DMS 273 treated with DMSO at 0.1 percent for 48 hours (cell line): ENCODE results near the gene IRF7.

Source experiments
- DNase-seq: peaks from one replicate; lab custom pipeline; 2025; lab: John Stamatoyannopoulos, UW

IRF7 gene

GRCh38 chr11:640021-640706 is 24.4 kb upstream of the IRF7 start:
- no peak for DNase-seq

DNA sequence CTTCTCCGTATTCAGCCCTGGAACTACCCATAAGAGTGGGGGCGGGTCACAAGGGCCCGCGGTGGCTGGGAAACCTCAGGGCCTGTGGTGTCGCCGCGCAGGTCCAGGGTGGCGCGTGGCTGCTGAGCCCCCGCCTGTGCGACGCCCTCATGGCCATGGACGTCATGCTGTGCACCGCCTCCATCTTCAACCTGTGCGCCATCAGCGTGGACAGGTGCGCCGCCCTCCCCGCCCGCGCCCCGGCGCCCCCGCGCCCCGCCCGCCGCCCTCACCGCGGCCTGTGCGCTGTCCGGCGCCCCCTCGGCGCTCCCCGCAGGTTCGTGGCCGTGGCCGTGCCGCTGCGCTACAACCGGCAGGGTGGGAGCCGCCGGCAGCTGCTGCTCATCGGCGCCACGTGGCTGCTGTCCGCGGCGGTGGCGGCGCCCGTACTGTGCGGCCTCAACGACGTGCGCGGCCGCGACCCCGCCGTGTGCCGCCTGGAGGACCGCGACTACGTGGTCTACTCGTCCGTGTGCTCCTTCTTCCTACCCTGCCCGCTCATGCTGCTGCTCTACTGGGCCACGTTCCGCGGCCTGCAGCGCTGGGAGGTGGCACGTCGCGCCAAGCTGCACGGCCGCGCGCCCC is 23.7 kb upstream of the IRF7 start:
- no peak for DNase-seq

GRCh38 chr11:638631-639331 is 23.0 kb upstream of the IRF7 start:
- no peak for DNase-seq

DNA sequence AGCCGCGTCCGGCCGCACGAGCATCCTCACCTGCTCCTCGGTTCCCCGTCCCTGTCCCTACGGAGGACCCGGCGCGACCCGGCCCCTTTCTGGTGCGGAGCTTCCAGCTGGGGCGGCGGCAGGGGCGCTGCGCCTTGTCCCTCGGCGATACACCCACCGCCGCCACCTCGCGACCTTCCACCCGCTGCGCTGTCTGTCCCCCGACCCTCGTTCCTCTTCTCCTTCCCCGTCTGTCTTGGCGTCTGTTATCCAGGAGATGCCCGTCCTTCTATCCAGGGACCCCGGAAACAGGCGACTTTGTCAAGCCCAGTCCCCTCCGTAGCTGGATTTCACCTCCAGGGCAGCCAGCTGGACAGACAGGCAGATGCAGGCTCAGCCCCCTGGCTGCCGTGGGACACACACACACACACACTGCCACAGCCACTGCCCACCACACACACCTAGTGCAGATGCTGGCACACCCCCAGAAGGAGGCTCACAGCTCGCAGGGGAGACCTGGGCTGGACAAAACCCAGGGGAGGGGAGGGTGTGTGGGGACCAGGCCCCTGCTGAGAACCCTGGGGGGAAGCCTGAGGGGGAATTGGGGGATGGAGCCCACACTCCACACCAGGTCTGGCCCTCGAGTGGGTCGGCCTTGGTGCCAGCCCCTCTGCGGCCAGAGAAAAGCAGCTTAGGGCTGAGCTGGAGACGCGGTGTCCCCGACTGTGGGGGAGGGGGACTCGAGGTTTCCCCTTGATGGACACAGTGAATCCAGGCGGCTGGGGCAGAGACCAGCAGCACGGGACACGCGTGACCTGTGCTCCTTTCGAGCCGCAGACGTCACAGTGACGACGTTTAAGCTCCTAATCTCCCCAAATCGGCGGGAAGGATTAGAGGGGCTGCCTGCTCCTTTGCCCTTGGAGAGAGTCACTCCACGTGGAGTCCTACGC is 22.1 kb upstream of the IRF7 start:
- DNase-seq, result no peak

GRCh38 chr11:637333-637592 is 21.5 kb upstream of the IRF7 start:
- no peak for DNase-seq

- DNase-seq, result no peak
Observed at GRCh38 chr11:636511-637332, 21.0 kb upstream of the IRF7 start, which contains the start of gene DRD4. TSS of gene DRD4 (plus strand) at chr11:637269. CDS start at chr11:637305, 36 bp downstream.

- no peak for DNase-seq
Observed at GRCh38 chr11:635945-636510, 20.3 kb upstream of the IRF7 start.

- DNase-seq, result no peak
Observed at GRCh38 chr11:630871-631270, 15.1 kb upstream of the IRF7 start.

GRCh38 chr11:629237-629583 is 13.5 kb upstream of the IRF7 start:
- no peak for DNase-seq

DNA sequence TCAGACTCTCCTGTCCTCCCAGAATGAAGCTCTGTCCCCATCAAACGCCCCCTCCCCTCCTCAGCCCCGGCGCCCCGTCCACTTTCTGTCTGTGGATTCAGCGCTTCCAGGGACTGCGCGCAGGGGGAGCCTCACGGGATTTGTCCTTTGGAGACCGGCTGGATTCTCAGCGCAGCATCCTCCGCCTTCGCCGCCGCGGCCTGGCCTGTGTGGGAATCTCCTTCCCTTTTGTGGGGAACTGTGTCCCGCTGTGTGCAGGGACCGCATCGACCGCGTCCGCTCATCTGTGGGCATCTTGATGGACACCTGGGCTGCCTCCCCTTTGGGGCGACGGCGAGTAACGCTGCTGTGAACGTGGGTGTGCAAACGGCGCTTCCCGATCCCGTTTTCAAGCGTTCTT is 12.3 kb upstream of the IRF7 start:
- no peak for DNase-seq

- DNase-seq, result no peak
Observed at GRCh38 chr11:627308-627576, 11.5 kb upstream of the IRF7 start.

DNA sequence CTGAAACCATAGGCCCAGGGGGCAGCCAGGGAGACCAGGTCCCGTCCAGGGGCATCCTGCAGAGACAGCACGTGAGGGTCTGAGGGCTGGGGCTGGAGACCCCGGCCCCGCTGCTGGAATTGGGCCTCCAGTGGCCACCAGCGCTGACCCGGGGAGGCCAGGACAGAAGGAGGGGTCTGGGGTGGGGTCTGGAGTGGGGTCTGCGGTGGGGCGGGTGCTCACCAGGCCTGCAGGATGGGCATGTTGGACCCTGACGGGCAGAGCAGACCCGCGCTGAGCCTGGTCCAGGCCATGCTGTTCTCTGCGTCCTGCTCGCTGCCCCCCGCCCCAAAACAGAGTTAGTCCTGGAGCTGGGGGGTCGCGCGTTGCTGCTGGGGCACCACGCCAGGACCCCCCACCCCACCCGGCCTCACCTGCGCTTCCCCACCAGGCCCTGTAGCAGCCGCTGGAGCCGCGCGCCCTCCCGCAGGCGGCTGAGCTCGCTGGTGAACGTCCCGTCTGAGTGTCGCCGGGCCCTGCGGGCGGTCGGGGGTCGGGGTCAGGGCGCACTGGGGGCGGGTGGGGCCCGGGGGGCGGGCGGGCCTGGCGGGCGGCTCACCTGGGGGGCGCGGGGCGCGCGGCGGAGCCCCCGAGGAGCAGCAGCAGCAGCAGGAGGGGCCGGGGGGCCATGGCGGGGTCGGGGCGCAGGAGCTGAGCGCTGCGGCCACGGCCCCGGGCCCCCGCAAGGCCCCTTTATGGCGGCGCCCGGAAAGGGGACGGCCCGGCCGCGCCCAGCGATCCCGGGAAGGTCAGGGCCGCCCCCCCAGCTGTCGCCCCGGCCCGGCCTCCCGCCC is 10.9 kb upstream of the IRF7 start, which contains the start of gene SCT:
Gene SCT (minus strand): TSS at position 707 of the 833 bp plus-strand sequence. CDS start 38 bp downstream, at position 669.
- DNase-seq, result no peak

DNA sequence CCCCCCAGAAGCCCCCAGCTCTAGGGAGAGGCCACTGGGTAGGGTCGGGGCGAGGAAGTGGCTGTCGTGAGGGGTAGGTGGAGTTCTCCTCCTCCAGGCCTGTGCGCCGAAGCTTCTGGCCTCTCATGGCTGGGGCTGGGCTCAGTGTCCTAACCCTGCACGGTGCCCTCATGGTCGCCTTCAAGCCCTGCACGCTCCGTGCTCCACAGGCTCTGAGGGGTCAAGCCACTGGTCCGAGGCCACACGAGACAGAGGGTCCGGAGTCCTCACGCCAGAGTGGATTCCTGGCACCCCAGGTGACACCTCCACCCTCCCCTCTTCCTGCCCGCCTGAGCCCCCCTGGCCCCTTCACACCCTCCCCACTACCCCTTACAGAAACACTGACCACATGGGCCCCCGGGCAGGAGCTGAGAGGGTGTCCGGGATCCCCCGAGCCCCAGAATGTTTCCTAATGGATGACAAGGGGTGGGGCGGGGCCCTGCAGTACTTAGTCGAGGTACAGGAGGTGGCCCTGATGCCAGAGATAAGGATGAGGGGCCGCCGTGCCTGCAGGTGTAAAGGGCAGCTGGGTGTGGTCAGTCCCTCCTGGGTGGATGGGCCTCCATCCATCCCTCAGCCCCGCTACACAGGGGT is 10.0 kb upstream of the IRF7 start:
- no peak for DNase-seq

GRCh38 chr11:624705-625635 is 9.2 kb upstream of the IRF7 start, which contains the start of gene CDHR5:
TSS of gene CDHR5 (minus strand) at chr11:624955. CDS start at chr11:624902, 53 bp downstream.
- no peak for DNase-seq

DNA sequence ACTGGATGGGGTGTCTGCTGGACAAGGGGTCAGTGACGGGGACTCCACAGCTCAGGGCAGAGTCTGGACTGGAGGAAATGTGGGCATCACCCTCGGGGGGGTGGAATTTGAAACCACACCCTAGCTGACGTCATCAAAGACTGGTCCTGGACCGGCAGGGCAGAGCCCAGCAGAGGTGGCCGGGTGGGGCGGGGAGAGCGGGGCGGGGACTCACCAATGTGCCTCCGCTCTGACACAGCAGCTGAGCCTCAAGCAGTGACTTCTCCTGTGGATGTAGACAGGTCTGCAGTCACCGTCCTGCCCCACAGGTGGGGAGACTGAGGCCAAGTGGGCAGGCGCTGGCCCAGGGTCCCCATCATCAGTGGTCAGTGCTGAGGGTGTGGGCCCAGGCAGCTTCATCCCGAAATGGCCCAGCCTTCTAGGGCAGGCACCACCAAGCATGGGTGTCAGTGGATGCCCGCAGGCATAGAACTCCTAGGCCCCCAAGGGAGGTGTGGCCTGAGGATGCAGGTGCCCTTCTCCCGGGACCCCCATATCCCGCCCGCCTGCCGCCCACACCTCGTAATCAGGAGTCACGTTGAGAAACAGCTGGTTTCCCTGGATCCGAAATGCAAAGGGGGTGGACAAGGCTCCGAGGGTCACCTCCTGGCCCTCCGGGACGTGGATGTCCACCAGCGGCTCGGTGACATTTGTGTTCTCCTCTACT is 8.4 kb upstream of the IRF7 start:
- no peak for DNase-seq

DNA sequence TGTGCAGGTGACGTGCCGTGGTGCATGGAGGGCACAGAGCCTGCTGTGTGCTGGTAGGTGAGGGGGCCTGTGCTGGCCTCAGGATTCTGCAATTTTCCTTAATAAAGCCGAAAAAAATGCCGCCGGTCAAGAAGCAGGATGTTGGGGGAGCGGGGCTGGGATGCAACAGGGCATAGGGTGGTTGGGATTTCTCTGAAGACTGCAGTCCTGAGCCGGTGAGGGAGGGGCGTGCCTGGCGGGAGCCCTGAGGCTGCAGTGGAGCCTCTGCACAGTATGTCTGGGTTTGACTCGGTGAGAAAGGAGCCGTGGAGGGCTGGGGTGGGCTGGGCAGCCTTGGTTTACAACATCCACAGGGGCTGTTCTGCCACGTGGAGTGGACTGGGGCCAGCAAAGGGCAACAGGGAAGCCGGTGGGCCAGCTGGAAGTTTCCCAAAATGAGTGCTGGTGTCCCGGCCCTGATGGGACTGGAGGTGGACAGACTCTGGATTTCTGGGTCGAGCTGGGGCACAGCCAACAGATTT is 7.7 kb upstream of the IRF7 start:
- no peak for DNase-seq

DNA sequence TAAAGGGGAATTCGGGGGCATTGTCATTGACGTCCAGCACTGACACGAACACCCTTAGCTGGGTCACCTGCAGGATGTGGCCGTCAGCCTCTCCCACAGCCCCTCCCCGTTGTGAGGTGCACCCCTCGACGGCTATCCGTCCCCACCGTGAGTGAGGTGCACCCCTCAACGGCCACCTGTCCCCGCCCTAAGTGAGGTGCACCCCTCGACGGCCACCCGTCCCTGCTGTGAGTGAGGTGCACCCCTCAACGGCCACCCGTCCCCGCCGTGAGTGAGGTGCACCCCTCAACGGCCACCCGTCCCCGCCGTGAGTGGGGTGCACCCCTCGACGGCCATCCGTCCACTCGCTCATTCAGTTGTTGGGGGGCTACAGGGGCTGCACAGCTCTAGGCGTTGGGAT is 6.1 kb upstream of the IRF7 start:
- no peak for DNase-seq
